ENCODE measurements around the gene SRSF12. TPM values are rescaled to one million over a fixed set of nuclear protein-coding genes. Genes with fewer than 3 reads are reported as not detected.

SRSF12 gene
- total RNA-seq, 4 donors from 2014 or later: 0.31 to 0.33 TPM; not detected in 2

DNA sequence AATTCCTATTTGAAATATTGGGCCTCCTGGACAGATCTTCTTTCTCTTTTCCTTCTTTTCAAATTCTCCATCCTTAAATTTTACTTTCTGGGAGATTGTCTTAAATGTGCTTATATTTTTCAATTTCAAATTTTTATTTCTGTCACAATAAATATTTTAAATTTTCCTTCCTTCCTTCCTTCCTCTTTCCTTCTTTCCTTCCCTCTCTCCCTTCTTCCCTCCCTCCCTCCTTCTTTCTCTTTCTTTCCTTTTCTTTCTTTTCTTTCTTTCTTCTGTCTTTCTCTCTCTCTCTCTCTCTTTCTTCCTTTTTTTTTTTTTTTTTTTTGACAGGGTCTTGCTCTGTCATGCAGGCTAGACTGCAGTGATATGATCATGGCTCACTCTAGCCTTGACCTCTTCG is 54.0 kb downstream of the SRSF12 start:
- no peak for DNase-seq
- no peak for ATAC-seq
- TF ChIP-seq POLR2A (IDR thresholded peaks at IDR 0.05): no peak
- TF ChIP-seq, protein P1, sequence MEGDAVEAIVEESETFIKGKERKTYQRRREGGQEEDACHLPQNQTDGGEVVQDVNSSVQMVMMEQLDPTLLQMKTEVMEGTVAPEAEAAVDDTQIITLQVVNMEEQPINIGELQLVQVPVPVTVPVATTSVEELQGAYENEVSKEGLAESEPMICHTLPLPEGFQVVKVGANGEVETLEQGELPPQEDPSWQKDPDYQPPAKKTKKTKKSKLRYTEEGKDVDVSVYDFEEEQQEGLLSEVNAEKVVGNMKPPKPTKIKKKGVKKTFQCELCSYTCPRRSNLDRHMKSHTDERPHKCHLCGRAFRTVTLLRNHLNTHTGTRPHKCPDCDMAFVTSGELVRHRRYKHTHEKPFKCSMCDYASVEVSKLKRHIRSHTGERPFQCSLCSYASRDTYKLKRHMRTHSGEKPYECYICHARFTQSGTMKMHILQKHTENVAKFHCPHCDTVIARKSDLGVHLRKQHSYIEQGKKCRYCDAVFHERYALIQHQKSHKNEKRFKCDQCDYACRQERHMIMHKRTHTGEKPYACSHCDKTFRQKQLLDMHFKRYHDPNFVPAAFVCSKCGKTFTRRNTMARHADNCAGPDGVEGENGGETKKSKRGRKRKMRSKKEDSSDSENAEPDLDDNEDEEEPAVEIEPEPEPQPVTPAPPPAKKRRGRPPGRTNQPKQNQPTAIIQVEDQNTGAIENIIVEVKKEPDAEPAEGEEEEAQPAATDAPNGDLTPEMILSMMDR (IDR thresholded peaks at IDR 0.05 in 4 of 5, conservative IDR thresholded peaks at IDR 0.05 in 1 of 5): no peak
- Histone ChIP-seq H3K9me3 (no peaks in the 10 kb centered on the region), H3K4me3 (no peak overlapping the region), H3K4me1 (no peaks in the 10 kb centered on the region), H3K36me3 (no peaks in the 10 kb centered on the region), H3K27ac (no peak overlapping the region), H3K27me3 (no peaks in the 10 kb centered on the region)
- in situ Hi-C loops (cut with MboI; ENCODE audit: low sequenced_read_pairs in 4 of 4): no loop called here
- intact Hi-C loops (cut with DNase I; ENCODE audit: low total_unique reads): no loop called here

DNA sequence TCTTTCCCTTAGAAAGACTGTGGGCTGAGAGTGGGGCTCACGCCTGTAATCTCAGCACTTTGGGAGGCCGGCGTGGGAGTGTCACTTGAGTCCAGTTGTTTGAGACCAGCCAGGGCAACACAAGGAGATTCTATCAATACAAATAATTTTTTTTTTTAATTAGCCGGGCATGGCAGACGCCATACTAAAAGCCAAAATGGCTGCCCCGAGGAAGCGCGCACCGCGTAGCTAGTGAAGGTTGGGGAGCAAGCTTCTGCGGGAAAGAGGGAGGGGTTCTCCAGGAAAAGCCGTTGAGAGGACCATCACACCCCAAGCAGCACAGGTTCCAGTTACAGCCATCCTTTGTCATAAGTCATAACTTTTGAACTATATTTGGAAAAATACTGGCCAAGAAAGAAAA is 58.6 kb downstream of the SRSF12 start:
- DNase-seq (no peak), ATAC-seq (no peak)
- Histone ChIP-seq H3K36me3 (no peaks in the 10 kb centered on the region), H3K4me1 (no peaks in the 10 kb centered on the region), H3K27me3 (no peaks in the 10 kb centered on the region), H3K9me3 (no peaks in the 10 kb centered on the region), H3K4me3 (no peak overlapping the region), H3K27ac (no peak overlapping the region)
- TF ChIP-seq, protein P1 (IDR thresholded peaks at IDR 0.05 in 4 of 5, conservative IDR thresholded peaks at IDR 0.05 in 1 of 5): no peak
- no peak for TF ChIP-seq POLR2A (IDR thresholded peaks at IDR 0.05)
- in situ Hi-C loops (cut with MboI; ENCODE audit: low sequenced_read_pairs in 4 of 4): no loop called here
- intact Hi-C loops (cut with DNase I; ENCODE audit: low total_unique reads): no loop called here

DNA sequence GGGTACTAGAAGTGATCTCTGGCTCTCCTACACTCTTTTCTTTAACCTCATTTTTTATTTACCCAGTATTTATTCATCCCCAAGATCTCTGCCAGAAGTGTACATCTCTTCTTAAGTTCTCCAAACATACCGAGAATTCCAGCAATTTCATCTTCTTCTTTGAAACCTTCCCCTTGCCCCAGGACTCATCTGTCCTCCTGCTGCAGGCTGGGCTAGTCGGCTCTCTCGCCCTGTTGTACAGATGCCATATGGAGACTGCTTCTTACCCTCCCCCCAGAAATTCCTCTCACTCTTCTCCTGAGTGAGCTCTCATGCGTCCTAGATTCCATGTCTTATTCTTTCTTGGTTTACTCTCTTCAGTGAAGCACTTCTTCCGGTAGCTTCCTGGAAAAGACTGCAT is 59.2 kb downstream of the SRSF12 start:
- Histone ChIP-seq H3K9me3 (no peaks in the 10 kb centered on the region), H3K27ac (no peak overlapping the region), H3K36me3 (no peaks in the 10 kb centered on the region), H3K4me3 (no peak overlapping the region), H3K27me3 (no peaks in the 10 kb centered on the region), H3K4me1 (no peaks in the 10 kb centered on the region)
- DNase-seq (no peak), ATAC-seq (no peak)
- intact Hi-C loops (cut with DNase I; ENCODE audit: low total_unique reads): no loop called here
- in situ Hi-C loops (cut with MboI; ENCODE audit: low sequenced_read_pairs in 4 of 4): no loop called here
- no peak for TF ChIP-seq POLR2A (IDR thresholded peaks at IDR 0.05)
- TF ChIP-seq, protein P1 (IDR thresholded peaks at IDR 0.05 in 4 of 5, conservative IDR thresholded peaks at IDR 0.05 in 1 of 5): no peak

- no peak for DNase-seq
- no peaks in the 10 kb centered on the region for H3K27me3 ChIP-seq
- no peak overlapping the region for H3K4me3 ChIP-seq
- intact Hi-C loops (cut with DNase I; ENCODE audit: low total_unique reads) (no loop called here), in situ Hi-C loops (cut with MboI; ENCODE audit: low sequenced_read_pairs in 4 of 4) (no loop called here)
- no peaks in the 10 kb centered on the region for H3K9me3 ChIP-seq
- TF ChIP-seq, protein P1 (IDR thresholded peaks at IDR 0.05 in 4 of 5, conservative IDR thresholded peaks at IDR 0.05 in 1 of 5): no peak
- no peak overlapping the region for H3K27ac ChIP-seq
- no peak for ATAC-seq
- H3K36me3 ChIP-seq: no peaks in the 10 kb centered on the region
- H3K4me1 ChIP-seq: no peaks in the 10 kb centered on the region
Measured at GRCh38 chr6:89057759-89058158, 60.1 kb downstream of the SRSF12 start.

DNA sequence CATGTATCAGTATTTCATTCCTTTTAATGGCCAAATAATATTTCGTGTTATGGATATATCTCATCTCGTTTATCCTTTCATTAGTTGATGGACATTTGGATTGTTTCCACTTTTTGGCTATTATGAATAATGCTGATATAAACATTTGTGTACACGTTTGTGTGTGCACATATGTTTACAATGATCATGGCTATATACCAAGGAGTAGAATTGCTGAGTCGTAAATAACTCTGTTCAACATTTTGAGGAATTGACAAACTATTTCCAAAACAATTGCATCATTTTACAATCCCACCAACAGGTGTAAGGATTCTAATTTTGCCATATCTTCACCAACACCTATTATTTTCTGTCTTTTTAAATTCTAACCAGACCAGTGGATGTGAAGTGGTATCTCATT is 63.7 kb downstream of the SRSF12 start:
- DNase-seq: no peak
- intact Hi-C loops (cut with DNase I; ENCODE audit: low total_unique reads) (no loop called here), in situ Hi-C loops (cut with MboI; ENCODE audit: low sequenced_read_pairs in 4 of 4) (no loop called here)
- TF ChIP-seq POLR2A (IDR thresholded peaks at IDR 0.05): no peak
- TF ChIP-seq, protein P1 (IDR thresholded peaks at IDR 0.05 in 4 of 5, conservative IDR thresholded peaks at IDR 0.05 in 1 of 5): no peak
- Histone ChIP-seq H3K27me3 (no peaks in the 10 kb centered on the region), H3K4me1 (peaks cover 0 to 4% of the 10 kb centered on the region in 2 donors), H3K36me3 (no peaks in the 10 kb centered on the region), H3K4me3 (no peak overlapping the region), H3K27ac (no peak overlapping the region), H3K9me3 (no peaks in the 10 kb centered on the region)
- no peak for ATAC-seq

Data from gastrocnemius medialis (tissue), 4 donors.